GM23338 (cell line): Measurements from ENCODE around the gene CMBL. TPM values are rescaled to one million over a fixed set of nuclear protein-coding genes. Genes with fewer than 3 reads are reported as not detected.

Experiments
- ATAC-seq: fragments of 200-7000 bp; cut with Tn5 transposase; 3 replicates; pipeline ENCODE4 v1.9.1; 2020
- DNase-seq: peaks from one replicate; pipeline ENCODE4 v3.0.0-alpha.2; 2015; ENCODE audit warnings: low spot score
- H2AFZ ChIP-seq: fragments of 200-600 bp; sonication (generic); 2 replicates; pipeline ENCODE4 v1.8.0; 2016; ENCODE audit warnings: antibody characterized with exemption, mild to moderate bottlenecking, moderate library complexity
- H3F3A ChIP-seq: fragments of 200-600 bp; sonication (generic); replicated peaks from 2 replicates; pipeline ENCODE4 v1.8.0; 2017; ENCODE audit warnings: antibody characterized with exemption, mixed run types, low read depth
- H3K27ac ChIP-seq: fragments of 200-600 bp; sonication (generic); 2 replicates; pipeline ENCODE4 v1.6.1; 2016; ENCODE audit warnings: low read depth
- H3K27me3 ChIP-seq: fragments of 200-600 bp; sonication (generic); 2 replicates; pipeline ENCODE4 v1.8.0; 2016; ENCODE audit warnings: mild to moderate bottlenecking, mixed run types, moderate library complexity; ENCODE audit not compliant: insufficient read depth
- H3K36me3 ChIP-seq: fragments of 200-600 bp; sonication (generic); 2 replicates; pipeline ENCODE4 v1.8.0; 2016; ENCODE audit warnings: mild to moderate bottlenecking; ENCODE audit not compliant: insufficient read depth
- H3K4me1 ChIP-seq: fragments of 200-600 bp; sonication (generic); 2 replicates; pipeline ENCODE4 v1.8.0; 2016; ENCODE audit warnings: mild to moderate bottlenecking, moderate library complexity; ENCODE audit not compliant: insufficient read depth
- H3K4me2 ChIP-seq: fragments of 200-600 bp; sonication (generic); 2 replicates; pipeline ENCODE4 v1.7.1; 2017; ENCODE audit warnings: mixed run types
- H3K4me3 ChIP-seq: fragments of 200-600 bp; sonication (generic); 2 replicates; pipeline ENCODE4 v1.6.1; 2016; ENCODE audit warnings: mixed run types
- H3K79me2 ChIP-seq: fragments of 200-600 bp; sonication (generic); replicated peaks from 2 replicates; pipeline ENCODE4 v1.8.0; 2017; ENCODE audit warnings: mild to moderate bottlenecking; ENCODE audit not compliant: insufficient read depth
- H3K9me2 ChIP-seq: fragments of 200-600 bp; sonication (generic); 2 replicates; pipeline ENCODE4 v1.8.0; 2017; ENCODE audit not compliant: insufficient read depth
- H4K20me1 ChIP-seq: fragments of 200-600 bp; sonication (generic); replicated peaks from 2 replicates; pipeline ENCODE4 v1.8.0; 2017; ENCODE audit warnings: mild to moderate bottlenecking; ENCODE audit not compliant: insufficient read depth
- H3K27ac Mint-ChIP-seq: 2 replicates; pipeline ENCODE4 v1.8.0; 2020; ENCODE audit warnings: inconsistent platforms, mild to moderate bottlenecking, moderate library complexity, mixed read lengths
- H3K27me3 Mint-ChIP-seq: 3 replicates; pipeline ENCODE4 v1.8.0; 2022; ENCODE audit warnings: low read depth, mild to moderate bottlenecking, moderate library complexity, mixed read lengths, inconsistent platforms; ENCODE audit not compliant: insufficient read depth, poor library complexity
- H3K36me3 Mint-ChIP-seq: 3 replicates; pipeline ENCODE4 v1.8.0; 2021; ENCODE audit warnings: low read depth, mild to moderate bottlenecking, inconsistent platforms, moderate library complexity, mixed read lengths
- H3K4me1 Mint-ChIP-seq: 3 replicates; pipeline ENCODE4 v1.8.0; 2020; ENCODE audit warnings: mild to moderate bottlenecking, inconsistent platforms, mixed read lengths
- H3K4me3 Mint-ChIP-seq: 3 replicates; pipeline ENCODE4 v1.8.0; 2021; ENCODE audit warnings: moderate library complexity, mild to moderate bottlenecking, inconsistent platforms, mixed read lengths
- H3K9me3 Mint-ChIP-seq: 3 replicates; pipeline ENCODE4 v1.8.0; 2020; ENCODE audit warnings: moderate library complexity, mild to moderate bottlenecking, inconsistent platforms, mixed read lengths
- CTCF ChIP-seq, 2 experiments: fragments of 200-600 bp in 1 of 2; sonication (generic) in 1 of 2; conservative IDR thresholded peaks; 2 replicates each; pipeline versions ENCODE4 v1.5.1 to v1.6.1; 2016 to 2017; ENCODE audit warnings: antibody characterized with exemption in 2 of 2, low read depth in 2 of 2, mild to moderate bottlenecking in 2 of 2, moderate library complexity in 1 of 2
- polyA plus RNA-seq: library from polyadenylated mRNA; unstranded; fragments of >200 nt; fragmentation: Nextera tagmentation; extraction: Ambion mirVana; gene quantifications from 2 replicates; pipeline ENCODE4 v1.2.1, GENCODE V29; 2016
- total RNA-seq: library from RNA; depleted of rRNA; stranded (reverse); fragments of >200 nt; shearing (Covaris generic); gene quantifications from 2 replicates; pipeline ENCODE4 v1.2.3, GENCODE V29; 2014
- TF ChIP-seq, protein P1 (sequence below): fragments of 250-450 bp; sonication (Bioruptor Pico); IDR thresholded peaks from 2 replicates; pipeline ENCODE4 v1.5.0; 2020; ENCODE audit warnings: mild to moderate bottlenecking, moderate library complexity

Gene CMBL
- total and polyA plus RNA-seq, 2 experiments from 2014 or later = 13.2 to 24.1 TPM

DNA sequence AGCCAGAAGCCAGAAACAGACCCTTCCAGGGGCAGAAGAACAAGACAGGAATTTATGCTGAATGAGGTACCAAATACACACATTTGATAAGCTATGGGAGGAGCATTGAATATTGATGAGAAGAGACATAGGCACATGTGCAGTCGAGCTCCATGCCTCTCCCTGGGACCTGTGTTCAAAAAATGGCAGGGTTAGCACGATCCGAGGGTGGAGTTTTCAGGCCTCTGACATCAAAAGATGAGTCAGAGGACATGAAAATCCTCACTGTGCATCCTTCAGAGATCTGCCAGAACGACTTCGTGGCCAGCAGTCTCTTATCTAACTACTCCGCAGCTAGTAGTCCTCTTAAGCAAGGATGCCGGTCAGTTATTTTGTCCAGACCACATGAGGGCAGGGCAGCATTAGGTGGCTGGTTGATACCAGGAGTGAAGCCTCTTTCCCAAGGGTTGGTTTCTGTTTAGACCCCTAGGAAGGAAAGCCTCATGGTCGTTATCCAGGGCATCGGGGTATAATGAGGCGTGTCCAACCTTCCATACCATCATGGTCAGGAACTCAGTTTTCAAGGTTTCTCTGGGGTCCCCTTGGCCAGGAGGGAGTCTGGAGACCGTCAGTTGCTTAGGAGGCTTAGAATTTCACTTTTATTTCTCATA, 11.6 kb upstream of the CMBL start:
- Mint-ChIP-seq H3K4me3 (no peak overlapping the region), H3K27ac (no peak overlapping the region), H3K27me3 (peaks cover 13% of the 10 kb centered on the region), H3K9me3 (peaks cover 4% of the 10 kb centered on the region; the same call in 1 of the 3 replicates), H3K4me1 (no peaks in the 10 kb centered on the region; the same call in 2 of the 3 replicates), H3K36me3 (no peaks in the 10 kb centered on the region)
- Histone ChIP-seq H3K4me2 (no peak overlapping the region), H3K27ac (no peak overlapping the region), H3K27me3 (no peaks in the 10 kb centered on the region), H3K79me2 (no peaks in the 10 kb centered on the region), H2AFZ (no peak overlapping the region), H3K36me3 (no peaks in the 10 kb centered on the region), H4K20me1 (no peaks in the 10 kb centered on the region), H3K4me3 (no peak overlapping the region), H3F3A (no peaks in the 10 kb centered on the region), H3K4me1 (no peaks in the 10 kb centered on the region), H3K9me2 (no peaks in the 10 kb centered on the region; the same call in 1 of the 2 replicates)
- DNase-seq (no peak), ATAC-seq (no peak)
- peak in 1 of 2 experiments; percentile 38; a peak in 2 of 4 replicates for TF ChIP-seq CTCF (conservative IDR thresholded peaks at IDR 0.05; ENCODE audit: low read depth in 2 of 2)
- TF ChIP-seq, protein P1, sequence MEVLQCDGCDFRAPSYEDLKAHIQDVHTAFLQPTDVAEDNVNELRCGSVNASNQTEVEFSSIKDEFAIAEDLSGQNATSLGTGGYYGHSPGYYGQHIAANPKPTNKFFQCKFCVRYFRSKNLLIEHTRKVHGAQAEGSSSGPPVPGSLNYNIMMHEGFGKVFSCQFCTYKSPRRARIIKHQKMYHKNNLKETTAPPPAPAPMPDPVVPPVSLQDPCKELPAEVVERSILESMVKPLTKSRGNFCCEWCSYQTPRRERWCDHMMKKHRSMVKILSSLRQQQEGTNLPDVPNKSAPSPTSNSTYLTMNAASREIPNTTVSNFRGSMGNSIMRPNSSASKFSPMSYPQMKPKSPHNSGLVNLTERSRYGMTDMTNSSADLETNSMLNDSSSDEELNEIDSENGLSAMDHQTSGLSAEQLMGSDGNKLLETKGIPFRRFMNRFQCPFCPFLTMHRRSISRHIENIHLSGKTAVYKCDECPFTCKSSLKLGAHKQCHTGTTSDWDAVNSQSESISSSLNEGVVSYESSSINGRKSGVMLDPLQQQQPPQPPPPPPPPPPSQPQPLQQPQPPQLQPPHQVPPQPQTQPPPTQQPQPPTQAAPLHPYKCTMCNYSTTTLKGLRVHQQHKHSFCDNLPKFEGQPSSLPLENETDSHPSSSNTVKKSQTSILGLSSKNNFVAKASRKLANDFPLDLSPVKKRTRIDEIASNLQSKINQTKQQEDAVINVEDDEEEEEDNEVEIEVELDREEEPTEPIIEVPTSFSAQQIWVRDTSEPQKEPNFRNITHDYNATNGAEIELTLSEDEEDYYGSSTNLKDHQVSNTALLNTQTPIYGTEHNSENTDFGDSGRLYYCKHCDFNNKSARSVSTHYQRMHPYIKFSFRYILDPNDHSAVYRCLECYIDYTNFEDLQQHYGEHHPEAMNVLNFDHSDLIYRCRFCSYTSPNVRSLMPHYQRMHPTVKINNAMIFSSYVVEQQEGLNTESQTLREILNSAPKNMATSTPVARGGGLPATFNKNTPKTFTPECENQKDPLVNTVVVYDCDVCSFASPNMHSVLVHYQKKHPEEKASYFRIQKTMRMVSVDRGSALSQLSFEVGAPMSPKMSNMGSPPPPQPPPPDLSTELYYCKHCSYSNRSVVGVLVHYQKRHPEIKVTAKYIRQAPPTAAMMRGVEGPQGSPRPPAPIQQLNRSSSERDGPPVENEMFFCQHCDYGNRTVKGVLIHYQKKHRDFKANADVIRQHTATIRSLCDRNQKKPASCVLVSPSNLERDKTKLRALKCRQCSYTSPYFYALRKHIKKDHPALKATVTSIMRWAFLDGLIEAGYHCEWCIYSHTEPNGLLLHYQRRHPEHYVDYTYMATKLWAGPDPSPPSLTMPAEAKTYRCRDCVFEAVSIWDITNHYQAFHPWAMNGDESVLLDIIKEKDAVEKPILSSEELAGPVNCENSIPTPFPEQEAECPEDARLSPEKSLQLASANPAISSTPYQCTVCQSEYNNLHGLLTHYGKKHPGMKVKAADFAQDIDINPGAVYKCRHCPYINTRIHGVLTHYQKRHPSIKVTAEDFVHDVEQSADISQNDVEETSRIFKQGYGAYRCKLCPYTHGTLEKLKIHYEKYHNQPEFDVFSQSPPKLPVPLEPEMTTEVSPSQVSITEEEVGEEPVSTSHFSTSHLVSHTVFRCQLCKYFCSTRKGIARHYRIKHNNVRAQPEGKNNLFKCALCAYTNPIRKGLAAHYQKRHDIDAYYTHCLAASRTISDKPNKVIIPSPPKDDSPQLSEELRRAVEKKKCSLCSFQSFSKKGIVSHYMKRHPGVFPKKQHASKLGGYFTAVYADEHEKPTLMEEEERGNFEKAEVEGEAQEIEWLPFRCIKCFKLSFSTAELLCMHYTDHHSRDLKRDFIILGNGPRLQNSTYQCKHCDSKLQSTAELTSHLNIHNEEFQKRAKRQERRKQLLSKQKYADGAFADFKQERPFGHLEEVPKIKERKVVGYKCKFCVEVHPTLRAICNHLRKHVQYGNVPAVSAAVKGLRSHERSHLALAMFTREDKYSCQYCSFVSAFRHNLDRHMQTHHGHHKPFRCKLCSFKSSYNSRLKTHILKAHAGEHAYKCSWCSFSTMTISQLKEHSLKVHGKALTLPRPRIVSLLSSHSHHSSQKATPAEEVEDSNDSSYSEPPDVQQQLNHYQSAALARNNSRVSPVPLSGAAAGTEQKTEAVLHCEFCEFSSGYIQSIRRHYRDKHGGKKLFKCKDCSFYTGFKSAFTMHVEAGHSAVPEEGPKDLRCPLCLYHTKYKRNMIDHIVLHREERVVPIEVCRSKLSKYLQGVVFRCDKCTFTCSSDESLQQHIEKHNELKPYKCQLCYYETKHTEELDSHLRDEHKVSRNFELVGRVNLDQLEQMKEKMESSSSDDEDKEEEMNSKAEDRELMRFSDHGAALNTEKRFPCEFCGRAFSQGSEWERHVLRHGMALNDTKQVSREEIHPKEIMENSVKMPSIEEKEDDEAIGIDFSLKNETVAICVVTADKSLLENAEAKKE (CRISPR knock-in tag) = no peak
